Activated CD8-positive, alpha-beta T cell treated with anti-CD3 and anti-CD28 coated beads for 36 hours (primary cell): ENCODE data around the gene AJAP1. TPM values are rescaled to one million over a fixed set of nuclear protein-coding genes. Genes with fewer than 3 reads are reported as not detected.

Experiments used
- ATAC-seq: fragments of 200-7000 bp; cut with Tn5 transposase; one replicate; pipeline ENCODE4 v1.10.0; 2021; ENCODE audit warnings: mild to moderate bottlenecking, moderate library complexity
- CTCF ChIA-PET: fragments of 350-600 bp; sonication (Branson Sonifier 250); formaldehyde crosslinking; loops from one replicate; lab custom pipeline; 2021; ENCODE audit warnings: antibody characterized with exemption; lab: Charles Lee
- POLR2A ChIA-PET: fragments of 350-600 bp; sonication (Branson Sonifier 250); formaldehyde crosslinking; loops from one replicate; lab custom pipeline; 2021; ENCODE audit warnings: antibody characterized with exemption; lab: Charles Lee
- DNase-seq: peaks from one replicate; pipeline ENCODE4 v3.0.0-alpha.2; 2020
- H3K27ac Mint-ChIP-seq: one replicate; pipeline ENCODE4 v1.8.0; 2021; ENCODE audit warnings: mild to moderate bottlenecking, mixed read lengths
- H3K27me3 Mint-ChIP-seq: one replicate; pipeline ENCODE4 v1.8.0; 2021; ENCODE audit warnings: mixed read lengths
- H3K36me3 Mint-ChIP-seq: one replicate; pipeline ENCODE4 v1.8.0; 2021; ENCODE audit warnings: low read depth, mixed read lengths
- H3K4me1 Mint-ChIP-seq: one replicate; pipeline ENCODE4 v1.8.0; 2021; ENCODE audit warnings: low read depth, mixed read lengths
- H3K4me3 Mint-ChIP-seq: one replicate; pipeline ENCODE4 v1.8.0; 2021; ENCODE audit warnings: mild to moderate bottlenecking, moderate library complexity, mixed read lengths
- H3K9me3 Mint-ChIP-seq: one replicate; pipeline ENCODE4 v1.8.0; 2021; ENCODE audit warnings: mixed read lengths
- intact Hi-C: fragments of 100-400 bp; cut with micrococcal nuclease; formaldehyde crosslinking; loops from one replicate; pipeline ENCODE4 v1.10.0; 2022
- total RNA-seq, 2 experiments: library from RNA; stranded (reverse); gene quantifications; one replicate each; pipeline ENCODE4 v1.2.3, GENCODE V29; 2021
- TF ChIP-seq, protein P1 (sequence below): fragments of 200-600 bp; IDR thresholded peaks from one replicate; pipeline ENCODE4 v1.8.0; 2022; ENCODE audit warnings: antibody characterized with exemption, mild to moderate bottlenecking

The AJAP1 gene
- total RNA-seq, 2 experiments from 2014 or later: 0.65 to 0.78 TPM

GRCh38 chr1:4630561-4630960, 23.8 kb upstream of the AJAP1 start:
- H3K27me3 Mint-ChIP-seq: no peaks in the 10 kb centered on the region
- TF ChIP-seq, protein P1, sequence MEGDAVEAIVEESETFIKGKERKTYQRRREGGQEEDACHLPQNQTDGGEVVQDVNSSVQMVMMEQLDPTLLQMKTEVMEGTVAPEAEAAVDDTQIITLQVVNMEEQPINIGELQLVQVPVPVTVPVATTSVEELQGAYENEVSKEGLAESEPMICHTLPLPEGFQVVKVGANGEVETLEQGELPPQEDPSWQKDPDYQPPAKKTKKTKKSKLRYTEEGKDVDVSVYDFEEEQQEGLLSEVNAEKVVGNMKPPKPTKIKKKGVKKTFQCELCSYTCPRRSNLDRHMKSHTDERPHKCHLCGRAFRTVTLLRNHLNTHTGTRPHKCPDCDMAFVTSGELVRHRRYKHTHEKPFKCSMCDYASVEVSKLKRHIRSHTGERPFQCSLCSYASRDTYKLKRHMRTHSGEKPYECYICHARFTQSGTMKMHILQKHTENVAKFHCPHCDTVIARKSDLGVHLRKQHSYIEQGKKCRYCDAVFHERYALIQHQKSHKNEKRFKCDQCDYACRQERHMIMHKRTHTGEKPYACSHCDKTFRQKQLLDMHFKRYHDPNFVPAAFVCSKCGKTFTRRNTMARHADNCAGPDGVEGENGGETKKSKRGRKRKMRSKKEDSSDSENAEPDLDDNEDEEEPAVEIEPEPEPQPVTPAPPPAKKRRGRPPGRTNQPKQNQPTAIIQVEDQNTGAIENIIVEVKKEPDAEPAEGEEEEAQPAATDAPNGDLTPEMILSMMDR: no peak
- no peaks in the 10 kb centered on the region for H3K36me3 Mint-ChIP-seq
- no peak for ATAC-seq
- H3K4me3 Mint-ChIP-seq: no peak overlapping the region
- no peak for DNase-seq
- no peak overlapping the region for H3K27ac Mint-ChIP-seq
- intact Hi-C loops: no loop called here
- no peaks in the 10 kb centered on the region for H3K4me1 Mint-ChIP-seq
- H3K9me3 Mint-ChIP-seq: no peaks in the 10 kb centered on the region
- ChIA-PET CTCF (no interaction called here), POLR2A (no interaction called here)

GRCh38 chr1:4631321-4631720, 23.1 kb upstream of the AJAP1 start:
- CTCF ChIA-PET: no interaction called here
- POLR2A ChIA-PET: no interaction called here
- no peak for ATAC-seq

DNA sequence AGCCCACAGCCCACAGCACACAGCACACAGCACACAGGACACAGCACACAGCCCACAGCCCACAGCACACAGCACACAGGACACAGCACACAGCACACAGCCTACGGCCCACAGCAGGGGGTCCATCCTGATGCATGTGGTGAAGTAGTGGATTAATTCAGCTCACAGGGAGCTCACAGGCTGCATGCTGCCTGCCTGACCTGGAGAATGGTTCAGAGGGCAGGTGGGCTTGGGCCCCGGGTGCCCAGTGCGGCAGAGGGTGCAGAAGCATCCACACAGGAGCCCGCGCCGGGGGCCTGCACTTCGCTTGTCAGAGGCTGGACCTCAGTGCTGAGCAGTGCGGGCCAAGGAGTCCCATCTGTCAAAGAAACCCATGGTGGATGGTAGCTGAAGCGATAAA, 21.1 kb upstream of the AJAP1 start:
- POLR2A ChIA-PET: no interaction called here
- Mint-ChIP-seq H3K4me3 (no peak overlapping the region), H3K4me1 (no peaks in the 10 kb centered on the region), H3K27me3 (peaks cover 2% of the 10 kb centered on the region), H3K9me3 (no peaks in the 10 kb centered on the region), H3K27ac (no peak overlapping the region), H3K36me3 (no peaks in the 10 kb centered on the region)
- intact Hi-C loops: no loop called here
- CTCF ChIA-PET: no interaction called here
- TF ChIP-seq, protein P1: no peak
- DNase-seq (no peak), ATAC-seq (no peak)

More at GRCh38 chr1:4631321-4631720, 23.1 kb upstream of the AJAP1 start:
- Mint-ChIP-seq H3K36me3 (no peaks in the 10 kb centered on the region), H3K9me3 (no peaks in the 10 kb centered on the region), H3K27me3 (no peaks in the 10 kb centered on the region), H3K4me3 (no peak overlapping the region), H3K4me1 (no peaks in the 10 kb centered on the region), H3K27ac (no peak overlapping the region)
- no peak for DNase-seq
- TF ChIP-seq, protein P1: no peak
- intact Hi-C loops: no loop called here

- Mint-ChIP-seq H3K4me3 (no peak overlapping the region), H3K4me1 (no peaks in the 10 kb centered on the region), H3K27me3 (peaks cover 6% of the 10 kb centered on the region), H3K9me3 (no peaks in the 10 kb centered on the region), H3K36me3 (no peaks in the 10 kb centered on the region), H3K27ac (no peak overlapping the region)
- POLR2A ChIA-PET: no interaction called here
- TF ChIP-seq, protein P1: no peak
- no peak for ATAC-seq
- CTCF ChIA-PET: no interaction called here
- intact Hi-C loops: no loop called here
- no peak for DNase-seq
Observed at GRCh38 chr1:4634156-4634792, 20.1 kb upstream of the AJAP1 start.

- DNase-seq: no peak
- H3K27ac Mint-ChIP-seq: no peak overlapping the region
- peaks cover 6% of the 10 kb centered on the region for H3K27me3 Mint-ChIP-seq
- no peaks in the 10 kb centered on the region for H3K9me3 Mint-ChIP-seq
- ChIA-PET CTCF (no interaction called here), POLR2A (no interaction called here)
- no peak for ATAC-seq
- no peak overlapping the region for H3K4me3 Mint-ChIP-seq
- TF ChIP-seq, protein P1: no peak
- H3K36me3 Mint-ChIP-seq: no peaks in the 10 kb centered on the region
- H3K4me1 Mint-ChIP-seq: no peaks in the 10 kb centered on the region
- intact Hi-C loops: no loop called here
Observed at GRCh38 chr1:4634793-4635406, 19.5 kb upstream of the AJAP1 start.
